Measurements from ENCODE around the gene MAST3. TPM values are rescaled to one million over a fixed set of nuclear protein-coding genes. Genes with fewer than 3 reads are reported as not detected.
A peak's percentile ranks its signal among the peaks of the same experiment; 100 is the strongest.

MAST3 gene
- total and polyA plus RNA-seq, 2 of the 13 experiments (the other 11 are each of a cell fraction or from before 2014, with no cell fraction given) = 4.1 to 4.6 TPM

- TF ChIP-seq PAX8 (CRISPR knock-in tag; IDR thresholded peaks at IDR 0.05; ENCODE audit: borderline replicate concordance) (no peak), CHD4 (IDR thresholded peaks at IDR 0.05; ENCODE audit: borderline replicate concordance, low read length) (no peak), PCBP2 (optimal IDR thresholded peaks at IDR 0.05; ENCODE audit: low read depth, low read length, poor library complexity, severe bottlenecking) (no peak), HOXD1 (CRISPR knock-in tag; IDR thresholded peaks at IDR 0.05) (no peak), MYNN (CRISPR knock-in tag; IDR thresholded peaks at IDR 0.05; ENCODE audit: low read depth) (no peak), GABPB1 (CRISPR knock-in tag; IDR thresholded peaks at IDR 0.05) (peak; percentile 31), ZNF253 (CRISPR knock-in tag; IDR thresholded peaks at IDR 0.05; ENCODE audit: borderline replicate concordance) (no peak), HNRNPH1 (optimal IDR thresholded peaks at IDR 0.05; ENCODE audit: low read depth, low read length) (no peak), ZSCAN30 (CRISPR knock-in tag; IDR thresholded peaks at IDR 0.05) (no peak), NPAS2 (CRISPR knock-in tag; IDR thresholded peaks at IDR 0.05; ENCODE audit: borderline replicate concordance) (no peak), NCOA1 (CRISPR knock-in tag; IDR thresholded peaks at IDR 0.05) (no peak), SMARCE1 (IDR thresholded peaks at IDR 0.05; ENCODE audit: borderline replicate concordance) (no peak), MIXL1 (CRISPR knock-in tag; IDR thresholded peaks at IDR 0.05) (peak; percentile 71), LBX2 (CRISPR knock-in tag; IDR thresholded peaks at IDR 0.05; ENCODE audit: borderline replicate concordance) (no peak), KAT2B (IDR thresholded peaks at IDR 0.05; ENCODE audit: borderline replicate concordance, low read depth, low read length) (no peak), DR1 (CRISPR knock-in tag; IDR thresholded peaks at IDR 0.05) (no peak), ASH2L (IDR thresholded peaks at IDR 0.05; ENCODE audit: insufficient read length, low read depth, low read length) (peak; percentile 65), RELA (CRISPR knock-in tag; IDR thresholded peaks at IDR 0.05) (no peak), KLF6 (CRISPR knock-in tag; IDR thresholded peaks at IDR 0.05) (no peak; the same call in 1 of the 2 replicates), ZKSCAN8 (CRISPR knock-in tag; IDR thresholded peaks at IDR 0.05; ENCODE audit: borderline replicate concordance) (peak; percentile 71; the same call in 1 of the 2 replicates), ZNF343 (CRISPR knock-in tag; IDR thresholded peaks at IDR 0.05) (no peak), ZNF329 (CRISPR knock-in tag; IDR thresholded peaks at IDR 0.05; ENCODE audit: low read depth) (no peak), ZNF292 (CRISPR knock-in tag; IDR thresholded peaks at IDR 0.05; ENCODE audit: borderline replicate concordance, low read depth) (peak; percentile 37; the same call in 1 of the 2 replicates), ZNF350 (CRISPR knock-in tag; IDR thresholded peaks at IDR 0.05; ENCODE audit: borderline replicate concordance, low read depth) (0 out of 2 replicates have a peak, but pooled peaks have one; percentile 57)
- TF ChIP-seq, protein P1, sequence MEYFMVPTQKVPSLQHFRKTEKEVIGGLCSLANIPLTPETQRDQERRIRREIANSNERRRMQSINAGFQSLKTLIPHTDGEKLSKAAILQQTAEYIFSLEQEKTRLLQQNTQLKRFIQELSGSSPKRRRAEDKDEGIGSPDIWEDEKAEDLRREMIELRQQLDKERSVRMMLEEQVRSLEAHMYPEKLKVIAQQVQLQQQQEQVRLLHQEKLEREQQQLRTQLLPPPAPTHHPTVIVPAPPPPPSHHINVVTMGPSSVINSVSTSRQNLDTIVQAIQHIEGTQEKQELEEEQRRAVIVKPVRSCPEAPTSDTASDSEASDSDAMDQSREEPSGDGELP (IDR thresholded peaks at IDR 0.05; ENCODE audit: borderline replicate concordance, low read depth) = peak; percentile 82; the same call in 1 of the 2 replicates
- TF ChIP-seq, protein P2, sequence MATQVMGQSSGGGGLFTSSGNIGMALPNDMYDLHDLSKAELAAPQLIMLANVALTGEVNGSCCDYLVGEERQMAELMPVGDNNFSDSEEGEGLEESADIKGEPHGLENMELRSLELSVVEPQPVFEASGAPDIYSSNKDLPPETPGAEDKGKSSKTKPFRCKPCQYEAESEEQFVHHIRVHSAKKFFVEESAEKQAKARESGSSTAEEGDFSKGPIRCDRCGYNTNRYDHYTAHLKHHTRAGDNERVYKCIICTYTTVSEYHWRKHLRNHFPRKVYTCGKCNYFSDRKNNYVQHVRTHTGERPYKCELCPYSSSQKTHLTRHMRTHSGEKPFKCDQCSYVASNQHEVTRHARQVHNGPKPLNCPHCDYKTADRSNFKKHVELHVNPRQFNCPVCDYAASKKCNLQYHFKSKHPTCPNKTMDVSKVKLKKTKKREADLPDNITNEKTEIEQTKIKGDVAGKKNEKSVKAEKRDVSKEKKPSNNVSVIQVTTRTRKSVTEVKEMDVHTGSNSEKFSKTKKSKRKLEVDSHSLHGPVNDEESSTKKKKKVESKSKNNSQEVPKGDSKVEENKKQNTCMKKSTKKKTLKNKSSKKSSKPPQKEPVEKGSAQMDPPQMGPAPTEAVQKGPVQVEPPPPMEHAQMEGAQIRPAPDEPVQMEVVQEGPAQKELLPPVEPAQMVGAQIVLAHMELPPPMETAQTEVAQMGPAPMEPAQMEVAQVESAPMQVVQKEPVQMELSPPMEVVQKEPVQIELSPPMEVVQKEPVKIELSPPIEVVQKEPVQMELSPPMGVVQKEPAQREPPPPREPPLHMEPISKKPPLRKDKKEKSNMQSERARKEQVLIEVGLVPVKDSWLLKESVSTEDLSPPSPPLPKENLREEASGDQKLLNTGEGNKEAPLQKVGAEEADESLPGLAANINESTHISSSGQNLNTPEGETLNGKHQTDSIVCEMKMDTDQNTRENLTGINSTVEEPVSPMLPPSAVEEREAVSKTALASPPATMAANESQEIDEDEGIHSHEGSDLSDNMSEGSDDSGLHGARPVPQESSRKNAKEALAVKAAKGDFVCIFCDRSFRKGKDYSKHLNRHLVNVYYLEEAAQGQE (IDR thresholded peaks at IDR 0.05; ENCODE audit: borderline replicate concordance in 1 of 2, low read depth in 1 of 2, low read length in 2 of 2) = no peak; a peak in 1 of 4 replicates
Observed at GRCh38 chr19:18135712-18136584, 38.4 kb downstream of the MAST3 start (continued).

Data from HepG2 (cell line).